A549 (cell line): ENCODE measurements around the gene SHC3. TPM values are rescaled to one million over a fixed set of nuclear protein-coding genes. Genes with fewer than 3 reads are reported as not detected.

Experiments
- ATAC-seq, 2 experiments: fragments of 200-7000 bp in 1 of 2; fragments of >200 bp in 1 of 2; cut with Nextera tagmentation in 1 of 2; cut with Tn5 transposase in 1 of 2; 3 replicates each; pipeline versions ENCODE4 v1.8.0 to v1.9.1; 2018 to 2020; ENCODE audit warnings: mild to moderate bottlenecking in 1 of 2, moderate library complexity in 1 of 2
- CTCF ChIA-PET: fragments of 300-600 bp; sonication (Branson Sonifier 250); formaldehyde crosslinking; extraction: SDS; loops from one replicate; lab custom pipeline; 2021; ENCODE audit warnings: antibody characterized with exemption, inconsistent platforms; lab: Yijun Ruan, JAX
- POLR2A ChIA-PET: fragments of 350-600 bp; formaldehyde crosslinking; extraction: SDS; loops from one replicate; lab custom pipeline; 2021; ENCODE audit warnings: antibody characterized with exemption, inconsistent platforms; lab: Yijun Ruan, JAX
- DNase-seq, 2 experiments: peaks; one replicate each; pipeline versions ENCODE4 v3.0.0 to v3.0.0-alpha.2; 2011 to 2016; ENCODE audit warnings: low read depth in 1 of 2, low spot score in 1 of 2
- FAIRE-seq: peaks from 2 replicates; lab custom pipeline; 2011; peaks lifted over from hg19 to GRCh38; lab: Jason Lieb, UNC
- H3K27ac ChIP-seq, 2 experiments: fragments of >200 bp; sonication (Bioruptor Twin); formaldehyde crosslinking; 3 replicates each; pipeline ENCODE4 v1.5.1; 2016 to 2017
- H3K4me1 ChIP-seq: fragments of >200 bp; sonication (Bioruptor Twin); formaldehyde crosslinking; 3 replicates; pipeline ENCODE4 v1.6.1; 2016
- H3K4me2 ChIP-seq: fragments of >200 bp; sonication (Bioruptor Twin); formaldehyde crosslinking; 3 replicates; pipeline ENCODE4 v1.6.1; 2016
- H3K4me3 ChIP-seq: fragments of >200 bp; sonication (Bioruptor Twin); formaldehyde crosslinking; 3 replicates; pipeline ENCODE4 v1.5.1; 2016
- H3K9me3 ChIP-seq: fragments of >200 bp; sonication (Bioruptor Twin); formaldehyde crosslinking; 3 replicates; pipeline ENCODE4 v1.6.1; 2016
- ATOH8 ChIP-seq: fragments of 250-450 bp; sonication (Bioruptor Pico); IDR thresholded peaks from 2 replicates; pipeline ENCODE4 v1.5.0; 2020; ENCODE audit warnings: low read depth, mild to moderate bottlenecking, moderate library complexity
- CBX8 ChIP-seq: fragments of 200-600 bp; sonication (generic); IDR thresholded peaks from 2 replicates; pipeline ENCODE4 v1.6.1; 2016
- EP300 ChIP-seq, 2 experiments: fragments of >200 bp; sonication (Bioruptor Twin); formaldehyde crosslinking; IDR thresholded peaks; 2 replicates in 1 of 2; 3 replicates in 1 of 2; pipeline ENCODE4 v1.6.1; 2016 to 2017
- HES2 ChIP-seq: fragments of >200 bp; sonication (Bioruptor Twin); formaldehyde crosslinking; IDR thresholded peaks from 2 replicates; pipeline ENCODE4 v1.6.1; 2016
- HMGXB4 ChIP-seq: fragments of 250-450 bp; sonication (Bioruptor Pico); IDR thresholded peaks from 2 replicates; pipeline ENCODE4 v1.5.0; 2021; ENCODE audit warnings: mild to moderate bottlenecking, moderate library complexity, borderline replicate concordance
- HOXA7 ChIP-seq: fragments of 250-450 bp; sonication (Bioruptor Pico); IDR thresholded peaks from 2 replicates; pipeline ENCODE4 v1.5.0; 2020; ENCODE audit warnings: mild to moderate bottlenecking, moderate library complexity
- HOXB13 ChIP-seq: fragments of 250-450 bp; sonication (Bioruptor Pico); IDR thresholded peaks from 2 replicates; pipeline ENCODE4 v1.5.0; 2020; ENCODE audit warnings: low read depth, mild to moderate bottlenecking, moderate library complexity
- JUN ChIP-seq, 2 experiments: fragments of >200 bp; sonication (Bioruptor Twin); formaldehyde crosslinking; IDR thresholded peaks; 2 replicates in 1 of 2; 3 replicates in 1 of 2; pipeline ENCODE4 v1.6.1; 2016 to 2017
- KDM5A ChIP-seq: fragments of 200-600 bp; sonication (generic); IDR thresholded peaks from 2 replicates; pipeline ENCODE4 v1.6.1; 2016; ENCODE audit warnings: antibody characterized with exemption, mild to moderate bottlenecking
- NPAS2 ChIP-seq: fragments of 250-450 bp; sonication (Bioruptor Pico); IDR thresholded peaks from 2 replicates; pipeline ENCODE4 v1.8.0; 2022; ENCODE audit warnings: mild to moderate bottlenecking, moderate library complexity, borderline replicate concordance
- POLR2AphosphoS2 ChIP-seq: conservative IDR thresholded peaks from 2 replicates; pipeline ENCODE4 v1.6.1; 2012; ENCODE audit warnings: low read length, improper control_type of control experiment, inconsistent platforms
- RARB ChIP-seq: fragments of 250-450 bp; sonication (Bioruptor Pico); IDR thresholded peaks from 2 replicates; pipeline ENCODE4 v1.8.0; 2021; ENCODE audit warnings: mild to moderate bottlenecking, moderate library complexity
- RCOR1 ChIP-seq: fragments of 150-350 bp; IDR thresholded peaks from 2 replicates; pipeline ENCODE4 v1.6.1; 2014; ENCODE audit warnings: antibody characterized with exemption, low read length, low read depth
- TP53 ChIP-seq: fragments of 250-450 bp; sonication (Bioruptor Pico); IDR thresholded peaks from 2 replicates; pipeline ENCODE4 v1.5.0; 2021; ENCODE audit warnings: mild to moderate bottlenecking, moderate library complexity
- WGBS: methylation state at CpG from one replicate; pipeline ENCODE4 v1.1.6; 2017; ENCODE audit errors: missing lambda C conversion rate; 5-methylcytosine and 5-hydroxymethylcytosine counted together
- polyA plus RNA-seq, 4 experiments: library from polyadenylated mRNA; depleted of rRNA in 3 of 4; stranded (reverse); fragments of >200 nt; fragmentation: RNase III in 1 of 4; extraction: RNeasy Plus Mini Kit Qiagen cat#74134 plus additional on column Dnase treatment in 1 of 4; gene quantifications; 2 replicates in 3 of 4; 3 replicates in 1 of 4; pipeline ENCODE4 v1.2.3, GENCODE V29; 2011 to 2017

Gene SHC3
- polyA plus RNA-seq, 2 of the 4 experiments (the other 2 are of a cell fraction), result 0.09 to 0.88 TPM

DNA sequence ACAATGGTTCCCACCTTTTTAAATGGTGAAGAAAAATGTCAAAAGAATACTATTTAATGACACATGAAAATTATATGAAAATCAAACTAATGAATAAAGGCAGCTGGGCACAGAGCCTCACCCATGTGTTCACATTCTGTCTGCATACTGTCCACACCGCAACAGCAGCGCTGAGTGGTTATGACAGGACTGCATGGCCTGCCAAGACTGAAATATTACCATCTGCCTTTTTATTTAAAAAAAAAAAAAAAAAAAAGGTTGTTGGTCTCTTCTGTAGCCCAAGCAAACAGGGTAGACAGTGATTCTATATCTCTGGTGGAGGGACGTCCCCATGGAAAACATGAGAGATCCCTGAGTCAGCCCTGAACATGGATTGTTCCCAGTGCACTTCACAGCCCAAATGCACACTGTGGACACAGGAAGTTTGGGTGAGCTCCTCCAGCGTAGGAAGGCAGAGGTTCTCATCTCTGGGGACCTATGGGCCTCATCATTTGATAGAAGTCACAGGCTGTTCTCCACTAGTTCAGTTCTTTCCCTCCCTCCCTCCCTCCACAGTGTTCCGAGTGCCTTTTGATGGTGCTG lies 44.9 kb upstream of the SHC3 start:
- 59% methylated on average over 5 of the region's 5 CpGs for WGBS
- H3K27ac ChIP-seq, result no peak overlapping the region
- CTCF ChIA-PET, result no interaction called here
- no peak for FAIRE-seq
- H3K9me3 ChIP-seq, result no peaks in the 10 kb centered on the region
- DNase-seq, result no peak
- TF ChIP-seq JUN (IDR thresholded peaks at IDR 0.05) (no peak), CBX8 (no peak), KDM5A (no peak), HMGXB4 (CRISPR knock-in tag) (no peak), RARB (no peak)
- no peak for ATAC-seq
- H3K4me3 ChIP-seq, result no peak overlapping the region
- POLR2A ChIA-PET, result no interaction called here
- H3K4me1 ChIP-seq, result no peaks in the 10 kb centered on the region
- no peak overlapping the region for H3K4me2 ChIP-seq

GRCh38 chr9:89219637-89220036 lies 41.0 kb upstream of the SHC3 start:
- POLR2A ChIA-PET, result no interaction called here
- FAIRE-seq, result no peak

GRCh38 chr9:89218040-89218928 lies 39.7 kb upstream of the SHC3 start:
- H3K9me3 ChIP-seq, result no peaks in the 10 kb centered on the region
- TF ChIP-seq POLR2AphosphoS2, result no peak
- TF ChIP-seq HOXB13 (CRISPR knock-in tag), result no peak
- no peak for TF ChIP-seq HES2
- TF ChIP-seq RCOR1, result no peak
- ATAC-seq (no peak), FAIRE-seq (no peak), DNase-seq (no peak)
- POLR2A ChIA-PET, result no interaction called here
- WGBS, result 42% methylated on average over 11 of the region's 11 CpGs
- H3K27ac ChIP-seq, result no peak overlapping the region
- CTCF ChIA-PET, result no interaction called here
- H3K4me2 ChIP-seq, result no peak overlapping the region
- no peak overlapping the region for H3K4me3 ChIP-seq
- H3K4me1 ChIP-seq, result no peaks in the 10 kb centered on the region

More at GRCh38 chr9:89219637-89220036, 41.0 kb upstream of the SHC3 start:
- no peaks in the 10 kb centered on the region for H3K4me1 ChIP-seq
- TF ChIP-seq NPAS2 (CRISPR knock-in tag) (no peak), EP300 (IDR thresholded peaks at IDR 0.05) (no peak), KDM5A (no peak), ATOH8 (CRISPR knock-in tag) (no peak), CBX8 (no peak), TP53 (no peak), HOXA7 (CRISPR knock-in tag) (no peak)
- CTCF ChIA-PET, result no interaction called here
- WGBS, result 59% methylated on average over 5 of the region's 5 CpGs
- DNase-seq (no peak), ATAC-seq (no peak)
- H3K9me3 ChIP-seq, result no peaks in the 10 kb centered on the region
- no peak overlapping the region for H3K4me2 ChIP-seq
- no peak overlapping the region for H3K27ac ChIP-seq
- H3K4me3 ChIP-seq, result no peak overlapping the region

- no peak for TF ChIP-seq RCOR1
- CTCF ChIA-PET, result interaction anchor here (1.0 kb wide), 1 partner anchor 25 kb away, joined by 3 read pairs; no protein-coding TSS in a partner anchor
- POLR2A ChIA-PET, result no interaction called here
- no peak for FAIRE-seq
- no peak overlapping the region for H3K4me3 ChIP-seq
- no peak overlapping the region for H3K4me2 ChIP-seq
- no peak for DNase-seq
- H3K27ac ChIP-seq, result no peak overlapping the region
- 78% methylated on average over 3 of the region's 3 CpGs for WGBS
- H3K9me3 ChIP-seq, result no peaks in the 10 kb centered on the region
- no peaks in the 10 kb centered on the region for H3K4me1 ChIP-seq
- no peak for ATAC-seq
Observed at GRCh38 chr9:89215342-89215741, 36.7 kb upstream of the SHC3 start.
